NCI-H510A (cell line): ENCODE data around the gene CLCN7.

Experiments
- DNase-seq: peaks from one replicate; lab custom pipeline; 2025; lab: John Stamatoyannopoulos, UW

Gene CLCN7

GRCh38 chr16:1464196-1464893 lies 10.5 kb downstream of the CLCN7 start:
- no peak for DNase-seq

DNA sequence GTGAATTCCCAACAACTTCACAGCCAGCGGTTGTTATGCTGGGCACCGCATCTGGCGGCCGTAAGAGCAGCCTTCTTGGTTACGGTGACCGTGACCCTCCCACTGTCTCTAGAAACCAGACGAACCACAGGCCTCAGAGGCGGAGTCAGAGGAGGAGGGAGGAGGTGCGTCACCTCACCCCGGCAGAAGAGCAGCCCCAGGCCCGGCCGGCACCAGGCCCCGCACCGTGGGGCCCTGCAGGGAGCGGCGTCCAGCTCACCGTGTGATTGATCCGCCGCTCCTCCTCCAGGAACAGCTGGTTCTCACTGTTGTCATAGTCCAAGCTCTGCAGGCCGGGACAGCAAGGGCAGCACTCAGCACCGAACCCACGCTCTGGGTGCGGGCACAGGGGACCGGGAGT lies 13.7 kb downstream of the CLCN7 start:
- no peak for DNase-seq

GRCh38 chr16:1460602-1461138 lies 14.2 kb downstream of the CLCN7 start:
- no peak for DNase-seq

GRCh38 chr16:1459967-1460366 lies 14.9 kb downstream of the CLCN7 start:
- DNase-seq, result no peak

GRCh38 chr16:1458977-1459341 lies 15.9 kb downstream of the CLCN7 start:
- DNase-seq, result no peak

GRCh38 chr16:1458336-1458976 lies 16.4 kb downstream of the CLCN7 start:
- DNase-seq, result no peak

- DNase-seq, result no peak
Observed at GRCh38 chr16:1457489-1458245, 17.2 kb downstream of the CLCN7 start.

GRCh38 chr16:1456951-1457350 lies 17.9 kb downstream of the CLCN7 start:
- DNase-seq, result no peak

- no peak for DNase-seq
Observed at GRCh38 chr16:1455190-1456171, 19.3 kb downstream of the CLCN7 start.

DNA sequence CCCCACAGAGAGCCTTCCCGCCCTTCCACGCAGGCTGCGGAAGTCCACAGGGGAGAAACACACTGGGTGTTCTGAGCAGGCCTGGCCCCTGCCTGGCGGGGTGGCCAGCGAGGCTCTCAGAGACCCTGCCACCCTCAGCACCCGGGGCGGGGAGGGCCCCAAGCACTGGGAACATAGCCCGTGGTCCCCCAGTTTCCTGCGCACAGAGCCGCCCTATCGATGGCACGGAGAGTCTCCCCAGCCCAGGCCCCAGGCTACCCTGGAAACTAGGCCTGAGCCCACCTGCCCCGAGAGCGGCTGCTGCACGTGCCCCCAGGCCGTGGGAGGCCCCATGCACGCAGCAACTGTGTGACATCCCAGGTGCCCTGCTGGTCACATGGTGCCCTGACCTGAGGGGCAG lies 20.3 kb downstream of the CLCN7 start:
- no peak for DNase-seq

DNA sequence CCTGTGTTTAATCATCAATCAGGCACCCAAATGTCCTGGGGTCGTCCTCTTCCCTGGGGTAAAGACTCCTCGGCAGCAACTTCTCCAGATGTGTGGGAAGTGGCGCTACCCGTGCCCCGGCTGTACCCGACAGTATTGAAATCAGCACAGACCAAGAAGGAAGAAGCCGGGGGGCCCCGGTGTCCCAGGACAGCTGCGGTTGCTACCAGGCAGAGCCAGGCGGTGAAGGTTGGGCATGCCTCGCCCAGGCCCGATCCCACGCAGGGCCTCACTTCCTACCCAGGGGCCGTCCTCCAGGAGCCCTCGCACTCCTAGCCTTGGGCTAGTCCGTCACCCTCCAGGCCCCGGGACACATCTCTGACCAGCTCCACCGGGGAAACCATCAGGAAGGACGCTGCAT lies 21.5 kb downstream of the CLCN7 start:
- DNase-seq, result no peak

DNA sequence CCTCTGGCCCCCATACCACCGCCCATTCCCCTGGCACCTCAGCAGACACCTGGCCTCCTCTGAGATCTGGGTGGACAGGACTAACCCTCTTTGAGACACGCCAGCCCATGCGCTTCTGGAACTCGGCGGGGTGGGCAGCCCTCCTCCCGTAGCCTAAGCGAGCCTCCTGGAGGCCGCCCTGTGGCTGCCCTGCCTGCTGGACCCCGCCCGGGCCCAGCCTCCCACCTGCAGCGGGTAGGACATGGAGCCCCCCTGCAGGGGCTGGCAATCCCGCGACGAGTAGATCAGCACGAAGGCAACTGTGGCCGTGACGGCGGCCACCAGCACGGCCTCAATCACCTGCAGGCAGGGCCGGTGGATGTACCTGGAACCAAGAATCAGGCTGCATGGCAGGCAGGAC lies 22.3 kb downstream of the CLCN7 start:
- DNase-seq, result no peak

DNA sequence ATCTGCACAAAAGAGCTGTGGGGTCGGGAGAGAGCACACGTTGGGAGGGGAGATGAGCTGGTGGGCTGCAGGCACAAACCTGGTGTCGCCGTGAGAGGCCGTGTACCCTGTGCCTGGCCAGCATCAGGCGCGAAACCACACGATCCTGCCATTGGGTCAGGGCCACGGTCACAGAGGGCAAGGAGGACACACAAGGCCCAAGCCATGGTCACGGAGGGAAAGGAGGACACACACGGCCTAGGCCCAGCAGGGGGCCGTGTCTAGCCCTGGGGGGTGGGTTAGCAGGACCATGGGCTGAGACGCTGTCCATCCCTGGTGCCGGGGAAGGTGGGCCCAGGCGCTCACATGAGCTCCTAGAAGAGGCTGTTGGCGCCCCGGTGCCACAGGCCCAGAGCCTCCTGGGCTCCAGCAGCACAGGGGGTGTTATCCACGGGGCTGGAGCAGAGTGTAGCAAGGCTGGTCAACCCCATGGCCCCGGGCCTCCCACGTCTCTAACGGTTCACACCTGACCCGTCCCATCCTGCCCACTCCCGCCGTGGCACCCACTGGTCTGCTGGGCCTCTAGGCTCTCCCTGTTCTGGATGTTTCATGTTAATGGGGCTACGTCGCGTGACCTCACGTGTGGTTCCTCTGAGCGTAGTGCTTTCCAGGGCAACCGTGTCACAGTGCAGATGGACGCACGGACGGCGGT lies 23.0 kb downstream of the CLCN7 start:
- DNase-seq, result no peak

DNA sequence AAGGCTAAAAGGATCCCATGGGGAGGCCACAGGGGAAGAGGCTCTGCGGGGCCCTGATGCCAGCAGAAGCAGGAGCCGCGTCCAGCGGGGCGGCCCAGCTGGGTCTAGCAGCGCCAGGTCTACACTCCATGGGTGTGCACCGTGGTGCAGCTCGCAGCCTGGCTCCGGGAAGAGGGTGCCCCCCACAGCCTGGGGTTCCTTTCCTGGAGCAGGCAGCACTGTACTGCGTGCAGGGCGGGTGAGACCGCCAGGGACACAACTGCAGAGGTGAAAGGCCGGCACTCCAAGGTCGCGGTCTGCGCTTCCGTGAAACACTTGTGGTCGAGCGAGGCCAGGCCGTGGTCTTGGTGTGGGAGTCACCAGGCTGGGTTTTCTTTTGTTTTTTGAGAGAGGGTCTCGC lies 24.0 kb downstream of the CLCN7 start:
- DNase-seq, result no peak

GRCh38 chr16:1450218-1450617 lies 24.6 kb downstream of the CLCN7 start:
- DNase-seq, result no peak

- DNase-seq, result no peak
Observed at GRCh38 chr16:1449201-1449788, 25.5 kb downstream of the CLCN7 start.

- DNase-seq, result no peak
Observed at GRCh38 chr16:1448536-1449116, 26.2 kb downstream of the CLCN7 start.

GRCh38 chr16:1447965-1448364 lies 26.9 kb downstream of the CLCN7 start:
- DNase-seq, result no peak

DNA sequence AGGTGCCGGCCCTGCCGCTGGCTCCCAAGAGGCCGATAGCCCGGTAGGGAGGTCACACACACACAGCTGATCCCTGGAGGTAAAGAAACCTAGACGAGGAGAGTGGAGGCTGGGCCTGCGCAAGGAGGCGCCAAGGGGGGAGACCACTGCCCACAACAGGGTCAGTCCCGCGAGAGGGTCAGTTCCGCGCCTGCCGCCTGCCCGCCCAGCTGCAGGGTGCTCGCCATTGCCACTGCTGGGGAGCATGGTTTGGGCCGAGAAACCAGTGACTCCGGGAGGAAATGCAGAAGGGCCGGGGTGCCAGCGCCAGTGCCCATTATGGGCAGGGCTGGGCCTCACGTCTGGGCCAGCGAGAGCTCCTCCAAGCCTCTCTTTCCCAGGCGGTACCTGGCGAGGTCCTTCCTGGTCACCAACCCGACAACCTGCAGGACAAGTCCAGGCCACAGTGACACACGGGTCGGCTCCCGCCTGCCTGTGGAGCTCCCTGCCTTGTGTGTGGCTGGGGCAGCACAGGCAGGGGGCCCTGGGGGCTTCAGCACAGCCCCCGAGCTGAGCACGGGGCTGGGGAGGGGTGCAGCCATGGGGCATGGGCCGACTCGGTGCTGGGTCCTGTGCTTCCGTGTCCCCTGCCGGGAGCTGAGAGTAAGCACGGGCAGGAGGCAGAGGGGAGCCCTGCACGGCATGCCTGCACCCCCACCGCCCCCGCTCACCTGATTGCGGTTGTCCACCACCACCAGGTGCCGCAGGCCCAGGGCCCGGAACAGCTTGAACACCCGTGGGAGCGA lies 28.3 kb downstream of the CLCN7 start:
- DNase-seq, result no peak
